Measurements from ENCODE around the gene NOP9.
"Not testable (repeated sequence)": the region's sequence is repeated elsewhere in the genome, so short reads cannot be mapped to it uniquely, and the experiment has no call there.

Gene NOP9

GRCh38 chr14:24310265-24310645 lies 10.6 kb downstream of the NOP9 start:
- no peak for DNase-seq (ENCODE audit: low spot score)

- no peak for DNase-seq (ENCODE audit: low spot score)
These were observed 11.3 kb downstream of the NOP9 start, which contains the start of gene LTB4R for GRCh38 chr14:24310646-24311604. TSS of gene LTB4R (plus strand) at chr14:24311502. CDS start at chr14:24315652, 4,150 bp downstream.

- no peak for DNase-seq (ENCODE audit: low spot score)
These were observed 12.4 kb downstream of the NOP9 start for GRCh38 chr14:24311837-24312615.

GRCh38 chr14:24312736-24313507 lies 13.3 kb downstream of the NOP9 start:
- no peak for DNase-seq (ENCODE audit: low spot score)

- DNase-seq (ENCODE audit: low spot score): no peak
These were observed 14.3 kb downstream of the NOP9 start for GRCh38 chr14:24313913-24314312.

- no peak for DNase-seq (ENCODE audit: low spot score)
These were observed 14.9 kb downstream of the NOP9 start for GRCh38 chr14:24314377-24315193.

- DNase-seq (ENCODE audit: low spot score): no peak
These were observed 15.7 kb downstream of the NOP9 start for GRCh38 chr14:24315243-24315806.

GRCh38 chr14:24315807-24316596 lies 16.4 kb downstream of the NOP9 start:
- no peak for DNase-seq (ENCODE audit: low spot score)

- DNase-seq (ENCODE audit: low spot score): no peak
These were observed 16.9 kb downstream of the NOP9 start for GRCh38 chr14:24316597-24316950.

- peak; percentile 48 for DNase-seq (ENCODE audit: low spot score)
These were observed 17.7 kb downstream of the NOP9 start for GRCh38 chr14:24317141-24317928.

GRCh38 chr14:24321212-24321975 lies 21.7 kb downstream of the NOP9 start:
- DNase-seq (ENCODE audit: low spot score): no peak

- no peak for DNase-seq (ENCODE audit: low spot score)
These were observed 23.0 kb downstream of the NOP9 start for GRCh38 chr14:24322672-24323071.

GRCh38 chr14:24323341-24323740 lies 23.7 kb downstream of the NOP9 start:
- no peak for DNase-seq (ENCODE audit: low spot score)

GRCh38 chr14:24324024-24324423 lies 24.4 kb downstream of the NOP9 start:
- no peak for DNase-seq (ENCODE audit: low spot score)

- no peak for DNase-seq (ENCODE audit: low spot score)
These were observed 25.4 kb downstream of the NOP9 start for GRCh38 chr14:24325041-24325530.

- DNase-seq (ENCODE audit: low spot score): no peak
These were observed 26.3 kb downstream of the NOP9 start for GRCh38 chr14:24325963-24326362.

- no peak for DNase-seq (ENCODE audit: low spot score)
These were observed 27.7 kb downstream of the NOP9 start for GRCh38 chr14:24327303-24327702.

- DNase-seq (ENCODE audit: low spot score): not testable (repeated sequence)
These were observed 28.3 kb downstream of the NOP9 start for GRCh38 chr14:24327914-24328313.
